Loucy (cell line): ENCODE results near the gene FAM162A.

Experiments
- H2AFZ ChIP-seq: fragments of 200-600 bp; sonication (generic); 2 replicates; pipeline ENCODE4 v1.6.0; 2016; ENCODE audit warnings: antibody characterized with exemption, mild to moderate bottlenecking, low read length, moderate library complexity
- H3F3A ChIP-seq: fragments of 200-600 bp; 2 replicates; pipeline ENCODE4 v1.6.0; 2016; ENCODE audit warnings: antibody characterized with exemption, low read depth, mild to moderate bottlenecking
- H3K27me3 ChIP-seq: fragments of 200-600 bp; sonication (generic); 2 replicates; pipeline ENCODE4 v1.6.1; 2014; ENCODE audit warnings: low read length, mild to moderate bottlenecking; ENCODE audit not compliant: insufficient read depth, poor library complexity, severe bottlenecking
- H3K36me3 ChIP-seq: fragments of 200-600 bp; sonication (generic); 2 replicates; pipeline ENCODE4 v1.6.1; 2016; ENCODE audit warnings: low read length; ENCODE audit not compliant: insufficient read depth
- H3K4me1 ChIP-seq: fragments of 200-600 bp; sonication (generic); 2 replicates; pipeline ENCODE4 v1.5.1; 2014; ENCODE audit warnings: low read length, mild to moderate bottlenecking; ENCODE audit not compliant: insufficient read depth, poor library complexity, severe bottlenecking
- H3K4me2 ChIP-seq: fragments of 200-600 bp; sonication (generic); 2 replicates; pipeline ENCODE4 v1.6.0; 2014; ENCODE audit warnings: antibody characterized with exemption, low read length, low read depth, mild to moderate bottlenecking; ENCODE audit not compliant: poor library complexity, severe bottlenecking
- H3K4me3 ChIP-seq: fragments of 200-600 bp; sonication (generic); 2 replicates; pipeline ENCODE4 v1.5.1; 2014; ENCODE audit warnings: low read length, mild to moderate bottlenecking, mixed read lengths; ENCODE audit not compliant: poor library complexity, severe bottlenecking
- H3K79me2 ChIP-seq: fragments of 200-600 bp; sonication (generic); 2 replicates; pipeline ENCODE4 v1.6.1; 2014; ENCODE audit warnings: low read length; ENCODE audit not compliant: insufficient read depth
- H3K9ac ChIP-seq: fragments of 200-600 bp; sonication (generic); 2 replicates; pipeline ENCODE4 v1.6.0; 2014; ENCODE audit warnings: mild to moderate bottlenecking, low read depth, low read length, moderate library complexity; ENCODE audit not compliant: poor library complexity, severe bottlenecking
- H3K9me2 ChIP-seq: fragments of 200-600 bp; sonication (generic); replicated peaks from 2 replicates; pipeline ENCODE4 v1.6.1; 2016; ENCODE audit warnings: low read depth, low read length, mixed read lengths
- H3K9me3 ChIP-seq: fragments of 200-600 bp; sonication (generic); 2 replicates; pipeline ENCODE4 v1.6.1; 2014; ENCODE audit warnings: mild to moderate bottlenecking, antibody characterized with exemption, low read length, low read depth; ENCODE audit not compliant: insufficient read depth
- H4K20me1 ChIP-seq: fragments of 200-600 bp; sonication (generic); 2 replicates; pipeline ENCODE4 v1.6.0; 2014; ENCODE audit warnings: antibody characterized with exemption, low read length, mild to moderate bottlenecking; ENCODE audit not compliant: insufficient read depth, poor library complexity, severe bottlenecking
- EZH2phosphoT487 ChIP-seq: fragments of 200-600 bp; IDR thresholded peaks from 2 replicates; pipeline ENCODE4 v1.6.1; 2018; ENCODE audit warnings: antibody characterized with exemption, mild to moderate bottlenecking, moderate library complexity, borderline replicate concordance
- TF ChIP-seq, protein P1 (sequence below): fragments of 200-600 bp; sonication (generic); conservative IDR thresholded peaks from 2 replicates; pipeline ENCODE4 v1.5.1; 2014; ENCODE audit warnings: mild to moderate bottlenecking, antibody characterized with exemption, low read length

FAM162A gene

GRCh38 chr3:122407946-122408345 lies 24.0 kb downstream of the FAM162A start:
- Histone ChIP-seq H3F3A (no peaks in the 10 kb centered on the region), H3K4me2 (no peak overlapping the region), H3K9me2 (no peaks in the 10 kb centered on the region), H3K9ac (no peak overlapping the region), H2AFZ (no peak overlapping the region), H3K9me3 (no peaks in the 10 kb centered on the region), H3K36me3 (peaks cover 96% of the 10 kb centered on the region; the same call in 1 of the 2 replicates), H4K20me1 (no peaks in the 10 kb centered on the region), H3K4me3 (no peak overlapping the region), H3K79me2 (no peaks in the 10 kb centered on the region), H3K27me3 (no peaks in the 10 kb centered on the region), H3K4me1 (no peaks in the 10 kb centered on the region)
- no peak for TF ChIP-seq EZH2phosphoT487
- TF ChIP-seq, protein P1, sequence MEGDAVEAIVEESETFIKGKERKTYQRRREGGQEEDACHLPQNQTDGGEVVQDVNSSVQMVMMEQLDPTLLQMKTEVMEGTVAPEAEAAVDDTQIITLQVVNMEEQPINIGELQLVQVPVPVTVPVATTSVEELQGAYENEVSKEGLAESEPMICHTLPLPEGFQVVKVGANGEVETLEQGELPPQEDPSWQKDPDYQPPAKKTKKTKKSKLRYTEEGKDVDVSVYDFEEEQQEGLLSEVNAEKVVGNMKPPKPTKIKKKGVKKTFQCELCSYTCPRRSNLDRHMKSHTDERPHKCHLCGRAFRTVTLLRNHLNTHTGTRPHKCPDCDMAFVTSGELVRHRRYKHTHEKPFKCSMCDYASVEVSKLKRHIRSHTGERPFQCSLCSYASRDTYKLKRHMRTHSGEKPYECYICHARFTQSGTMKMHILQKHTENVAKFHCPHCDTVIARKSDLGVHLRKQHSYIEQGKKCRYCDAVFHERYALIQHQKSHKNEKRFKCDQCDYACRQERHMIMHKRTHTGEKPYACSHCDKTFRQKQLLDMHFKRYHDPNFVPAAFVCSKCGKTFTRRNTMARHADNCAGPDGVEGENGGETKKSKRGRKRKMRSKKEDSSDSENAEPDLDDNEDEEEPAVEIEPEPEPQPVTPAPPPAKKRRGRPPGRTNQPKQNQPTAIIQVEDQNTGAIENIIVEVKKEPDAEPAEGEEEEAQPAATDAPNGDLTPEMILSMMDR: no peak

DNA sequence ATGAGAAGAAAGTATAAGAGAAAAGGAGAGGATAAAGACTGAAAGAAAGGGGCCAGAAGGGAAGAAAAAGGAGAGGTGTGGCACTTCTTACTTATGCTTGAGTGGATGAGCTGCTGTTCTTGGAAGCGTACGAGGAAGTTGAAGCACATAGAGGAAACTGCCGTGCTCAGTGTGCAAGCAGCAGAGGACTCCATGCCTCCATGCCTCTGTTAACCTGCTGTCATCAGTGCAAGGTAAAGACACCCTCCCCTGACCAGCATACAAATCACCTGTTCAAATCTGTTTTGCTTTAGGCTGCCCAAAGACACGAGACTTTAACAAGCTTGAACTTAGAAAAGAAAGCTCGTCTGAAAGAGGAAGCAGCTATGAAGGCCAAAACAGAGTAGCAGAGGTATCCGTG lies 25.5 kb downstream of the FAM162A start:
- H3K4me1 ChIP-seq: peaks cover under 1% of the 10 kb centered on the region
- no peak overlapping the region for H3K9ac ChIP-seq
- peaks cover 3% of the 10 kb centered on the region for H3K79me2 ChIP-seq
- H3K9me2 ChIP-seq: no peaks in the 10 kb centered on the region
- H2AFZ ChIP-seq: no peak overlapping the region
- H3K4me3 ChIP-seq: no peak overlapping the region
- peaks cover 81% of the 10 kb centered on the region; the same call in 1 of the 2 replicates for H3K36me3 ChIP-seq
- H4K20me1 ChIP-seq: no peaks in the 10 kb centered on the region
- no peaks in the 10 kb centered on the region for H3K9me3 ChIP-seq
- H3K4me2 ChIP-seq: no peak overlapping the region
- no peaks in the 10 kb centered on the region for H3K27me3 ChIP-seq
- TF ChIP-seq, protein P1: no peak
- TF ChIP-seq EZH2phosphoT487: no peak
- H3F3A ChIP-seq: no peaks in the 10 kb centered on the region

- TF ChIP-seq, protein P1: no peak
- TF ChIP-seq EZH2phosphoT487: no peak
- H3K79me2 ChIP-seq: peaks cover 10% of the 10 kb centered on the region
- H3F3A ChIP-seq: no peaks in the 10 kb centered on the region
- peaks cover 1% of the 10 kb centered on the region for H4K20me1 ChIP-seq
- H3K9me3 ChIP-seq: no peaks in the 10 kb centered on the region
- peaks cover 74% of the 10 kb centered on the region; the same call in 1 of the 2 replicates for H3K36me3 ChIP-seq
- peaks cover 7% of the 10 kb centered on the region for H3K4me1 ChIP-seq
- H3K4me3 ChIP-seq: no peak overlapping the region
- H3K9me2 ChIP-seq: no peaks in the 10 kb centered on the region
- no peak overlapping the region for H3K9ac ChIP-seq
- no peaks in the 10 kb centered on the region for H3K27me3 ChIP-seq
- H3K4me2 ChIP-seq: no peak overlapping the region
- H2AFZ ChIP-seq: no peak overlapping the region
These were observed 26.1 kb downstream of the FAM162A start for GRCh38 chr3:122410111-122410510.
